HG02623 (cell line): ENCODE results near the gene MATN4.

Source experiments
- ATAC-seq: cut with Tn5 transposase; IDR thresholded peaks from one replicate; pipeline ENCODE4 v1.9.1; 2021; ENCODE audit warnings: moderate library complexity; ENCODE audit not compliant: unreplicated experiment

MATN4 gene

GRCh38 chr20:45293041-45294002 is 14.8 kb downstream of the MATN4 start:
- ATAC-seq = no peak

DNA sequence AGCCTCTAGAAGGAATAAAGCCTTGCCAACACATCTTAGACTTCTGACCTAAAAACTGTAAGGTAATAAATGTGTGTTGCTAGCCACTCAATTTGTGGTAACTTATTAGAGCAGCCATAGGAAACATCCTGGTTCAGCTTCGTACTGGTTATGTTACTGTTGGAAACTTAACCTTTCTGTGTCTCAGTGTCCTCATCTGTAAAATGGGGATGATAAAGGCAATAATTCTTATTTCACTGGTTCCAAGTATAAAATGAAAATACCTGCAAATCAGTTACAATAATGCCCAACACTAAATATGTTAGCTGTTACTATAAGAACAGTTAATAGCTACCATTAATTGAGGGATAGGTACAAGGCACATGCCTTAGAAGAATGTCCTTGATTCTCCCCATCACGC is 15.8 kb downstream of the MATN4 start:
- ATAC-seq = no peak

DNA sequence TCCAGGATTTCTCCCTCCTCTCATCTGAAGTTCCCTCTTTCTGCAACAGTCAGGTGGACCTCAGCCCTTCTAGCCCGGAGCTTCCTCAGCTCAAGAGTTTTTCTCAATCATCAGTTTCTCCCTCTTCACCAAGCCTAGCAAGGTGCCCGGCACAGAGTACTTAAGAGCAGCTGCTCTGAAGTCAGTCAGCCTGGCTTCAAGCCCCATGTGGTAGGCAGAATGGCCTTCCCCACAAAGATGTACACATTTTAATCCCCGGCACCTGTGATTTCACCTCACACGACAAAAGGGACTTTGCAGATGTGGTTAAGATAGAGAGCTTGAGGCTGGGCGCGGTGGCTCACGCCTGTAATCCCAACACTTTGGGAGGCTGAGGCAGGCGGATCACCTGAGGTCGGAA is 16.6 kb downstream of the MATN4 start:
- ATAC-seq = no peak

DNA sequence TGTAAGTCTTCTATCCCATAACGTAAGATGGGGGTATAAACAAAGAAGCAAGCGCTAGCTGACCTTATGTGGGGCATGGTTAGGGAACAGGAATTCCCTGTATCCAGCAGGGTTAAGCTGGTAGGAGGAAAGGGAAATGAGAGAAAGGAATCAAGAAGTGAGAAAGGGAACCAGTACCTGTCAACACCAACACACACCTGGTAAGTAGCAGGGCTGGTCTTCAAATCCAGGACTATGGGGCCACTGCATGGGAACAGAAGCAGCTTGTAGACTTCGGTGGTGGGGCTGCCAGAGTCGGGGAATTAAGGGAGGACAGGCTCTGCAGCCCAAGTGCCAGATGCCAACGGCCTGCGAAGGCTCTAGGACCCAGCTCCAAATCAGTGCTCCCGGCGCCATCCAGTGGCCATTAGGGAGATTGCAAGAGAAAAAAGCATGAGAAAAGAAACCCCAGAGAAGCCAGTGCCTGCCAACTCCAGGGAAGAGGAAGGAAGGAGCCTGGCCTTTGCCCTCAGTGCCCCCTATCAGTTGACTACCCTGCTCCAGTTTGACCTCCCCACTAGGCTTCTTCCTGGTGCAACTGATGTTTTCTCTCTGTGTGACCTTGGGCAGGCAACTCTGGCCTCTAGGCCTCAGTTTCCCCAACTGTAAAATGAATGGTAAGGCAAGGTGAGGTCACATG is 17.3 kb downstream of the MATN4 start:
- no peak for ATAC-seq

DNA sequence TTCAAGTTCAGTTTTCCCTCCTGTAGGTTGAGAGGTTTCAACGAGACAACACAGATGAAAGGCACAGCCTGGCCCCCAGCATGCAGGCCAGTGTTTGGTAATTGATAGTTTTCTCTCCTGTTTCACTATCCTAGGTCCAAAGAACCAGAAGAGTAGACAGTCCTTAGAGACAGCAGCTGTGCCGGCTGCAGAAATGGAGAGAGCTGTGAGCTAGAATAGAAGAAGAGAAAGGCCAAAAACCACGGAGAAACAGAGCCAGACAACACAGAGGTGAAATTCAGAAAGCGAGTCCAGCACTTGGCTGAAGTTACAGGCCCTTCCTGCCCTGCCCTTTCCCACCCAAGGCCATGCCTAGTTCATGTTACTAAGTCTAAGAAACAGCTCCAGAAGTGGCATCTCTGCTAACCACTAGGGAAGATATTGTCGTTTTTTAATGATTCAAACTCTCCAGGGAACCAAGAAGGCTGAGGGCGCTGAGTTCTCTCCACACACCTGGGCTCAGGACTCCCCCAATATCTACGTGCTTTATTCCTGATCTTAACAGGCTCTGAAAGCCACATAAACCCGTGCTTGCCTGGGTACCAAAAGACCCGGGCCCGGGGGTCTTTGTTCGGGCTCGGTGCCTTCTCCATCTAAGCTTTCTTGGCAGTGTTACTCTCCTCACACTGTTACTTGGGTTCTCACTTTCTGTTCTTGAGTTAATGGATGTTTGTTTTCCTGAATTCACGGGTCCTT is 18.0 kb downstream of the MATN4 start:
- no peak for ATAC-seq

GRCh38 chr20:45288860-45289259 is 19.2 kb downstream of the MATN4 start:
- no peak for ATAC-seq

DNA sequence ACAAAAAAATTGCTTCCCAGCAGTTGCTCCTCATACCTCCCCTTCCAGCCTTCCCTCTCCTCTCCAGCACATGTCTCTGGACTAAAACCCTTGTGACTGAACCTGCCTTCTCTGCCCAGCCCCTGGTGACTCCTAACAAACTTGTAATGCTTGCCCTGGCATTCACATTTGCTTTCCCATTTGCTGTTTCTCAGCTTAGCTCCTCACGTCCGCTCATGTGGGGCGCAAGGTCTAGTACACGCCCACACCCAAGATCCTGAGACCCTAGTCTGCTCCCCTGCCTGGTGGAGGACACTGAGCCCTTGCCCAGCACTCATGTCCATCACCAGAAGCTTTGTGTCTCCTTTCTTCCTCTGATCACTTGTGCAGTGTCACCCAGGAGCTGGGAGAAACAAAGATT is 19.7 kb downstream of the MATN4 start:
- no peak for ATAC-seq

DNA sequence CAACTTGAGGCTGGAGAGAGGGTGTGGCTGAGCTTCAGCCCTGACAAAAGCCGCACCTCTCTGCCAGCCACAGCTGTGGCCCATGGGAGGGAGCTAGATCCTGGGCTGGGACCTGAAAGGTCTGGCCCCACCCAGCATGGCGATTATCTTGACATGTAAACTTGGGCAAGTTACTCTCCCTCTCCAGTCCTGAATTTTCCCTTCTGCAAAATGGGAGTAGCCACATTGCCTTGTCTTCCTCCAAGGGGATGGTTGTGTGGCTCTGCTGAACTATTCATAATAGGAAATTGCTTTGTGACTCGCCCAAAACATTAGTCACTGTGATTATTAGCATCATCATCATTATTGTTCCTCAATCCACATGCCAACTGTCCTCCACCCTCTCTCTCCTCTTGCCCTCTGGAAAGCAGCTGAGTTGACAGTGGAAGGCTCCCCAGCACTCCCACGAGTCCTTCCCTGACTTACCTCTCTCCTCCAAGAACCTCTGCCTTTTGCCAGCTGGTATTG is 24.5 kb downstream of the MATN4 start:
- ATAC-seq = no peak

DNA sequence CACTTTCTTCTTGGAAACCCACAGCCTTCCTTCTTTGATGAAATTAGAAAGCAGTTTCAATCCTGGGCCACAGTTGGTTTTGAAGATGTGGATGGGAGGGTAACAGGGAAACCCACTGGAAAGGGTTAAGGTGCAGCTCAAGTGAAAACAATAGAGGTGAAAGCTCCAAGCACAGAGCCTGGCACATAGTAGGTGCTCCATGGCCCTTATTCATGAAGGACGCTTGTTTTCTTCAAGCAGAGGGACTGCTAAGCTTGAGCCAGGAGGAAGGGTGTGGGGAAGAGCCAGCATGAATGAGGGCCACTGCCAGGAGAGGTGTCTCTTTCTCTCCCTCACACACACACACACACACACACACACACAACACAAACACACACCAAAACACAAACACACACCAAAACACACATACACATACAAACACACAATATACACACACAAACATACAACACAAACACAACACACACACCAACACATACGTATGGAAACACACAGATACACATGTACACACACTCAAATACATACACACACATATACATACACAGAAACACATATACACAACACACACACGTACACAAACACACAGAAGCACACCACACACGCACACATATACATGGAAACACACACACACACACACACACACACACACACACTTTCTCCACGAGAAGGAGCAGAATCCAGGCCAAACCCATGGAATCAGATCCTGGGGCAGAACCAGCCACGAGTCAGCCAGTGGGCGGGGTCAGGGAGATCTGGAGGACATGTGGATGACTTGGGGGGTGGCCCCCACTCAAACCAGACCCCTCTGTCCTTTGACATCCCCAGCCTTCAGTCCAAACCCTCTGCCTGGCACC is 25.2 kb downstream of the MATN4 start:
- no peak for ATAC-seq

- no peak for ATAC-seq
Observed at GRCh38 chr20:45279992-45280391, 28.1 kb downstream of the MATN4 start.

GRCh38 chr20:45275338-45275737 is 32.8 kb downstream of the MATN4 start:
- ATAC-seq = no peak

DNA sequence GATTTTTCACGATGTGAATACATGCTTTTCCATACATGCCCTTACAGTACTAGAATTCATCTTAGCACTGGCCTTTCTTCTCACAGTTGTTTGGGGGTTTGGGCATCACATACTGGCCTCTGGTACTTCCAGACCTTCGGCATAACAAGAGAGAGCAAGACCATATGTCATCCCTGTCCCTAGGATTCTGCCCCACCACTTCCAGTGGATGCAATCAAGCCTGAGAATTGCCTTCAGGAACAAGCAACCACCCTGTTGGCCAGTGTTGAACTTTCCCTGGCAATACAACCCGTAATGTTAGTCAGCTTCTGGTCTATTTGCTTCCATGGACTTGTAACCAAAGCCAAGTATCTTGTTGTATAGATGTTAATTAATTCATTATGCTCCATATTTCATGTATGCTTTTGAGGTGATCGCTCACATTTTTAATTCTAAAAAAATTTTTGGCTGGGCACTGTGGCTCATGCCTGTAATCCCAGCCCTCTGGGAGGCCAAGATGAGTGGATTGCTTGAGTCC is 38.3 kb downstream of the MATN4 start:
- no peak for ATAC-seq

GRCh38 chr20:45269056-45269455 is 39.0 kb downstream of the MATN4 start:
- ATAC-seq = no peak

- ATAC-seq = no peak
Observed at GRCh38 chr20:45268531-45268930, 39.6 kb downstream of the MATN4 start.

DNA sequence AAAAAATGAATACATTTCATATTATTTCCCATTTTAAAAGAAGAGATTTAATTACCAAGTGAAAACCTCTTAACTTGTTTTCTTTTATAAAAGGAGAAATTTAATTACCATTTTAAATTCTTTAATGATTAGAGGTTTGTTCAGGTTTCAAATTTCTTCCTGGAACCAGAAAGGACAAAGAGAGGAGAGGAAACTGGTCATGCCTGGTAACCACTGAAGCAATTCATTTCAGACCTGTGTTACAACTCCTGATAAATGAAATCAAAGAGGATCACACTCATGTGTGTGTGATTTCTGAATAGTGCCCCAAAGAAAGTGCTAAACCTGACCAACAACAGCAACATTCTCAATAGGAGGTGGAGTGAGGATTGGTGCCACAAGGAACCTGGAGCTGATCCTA is 41.1 kb downstream of the MATN4 start:
- ATAC-seq = no peak

- ATAC-seq = no peak
Observed at GRCh38 chr20:45263556-45264266, 44.4 kb downstream of the MATN4 start.

DNA sequence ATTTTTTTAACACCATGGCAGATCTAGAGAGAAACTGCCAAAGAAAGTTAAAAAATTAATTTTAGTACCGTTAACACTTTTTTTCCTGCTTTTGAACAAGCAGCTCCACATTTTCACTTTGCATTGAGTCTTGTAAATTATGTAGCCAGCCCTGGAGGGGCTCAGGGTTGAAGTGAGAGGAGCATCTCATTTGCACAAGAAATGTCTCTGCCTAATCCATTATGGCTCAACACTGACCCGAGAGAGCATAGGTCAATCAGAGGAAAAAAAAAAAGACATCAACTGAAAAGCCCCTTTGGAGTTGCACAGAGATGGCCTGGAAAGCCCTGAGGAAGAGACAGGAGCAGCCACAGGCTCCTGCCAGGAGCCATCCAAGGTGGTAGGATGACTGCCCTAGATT is 49.4 kb downstream of the MATN4 start:
- no peak for ATAC-seq

DNA sequence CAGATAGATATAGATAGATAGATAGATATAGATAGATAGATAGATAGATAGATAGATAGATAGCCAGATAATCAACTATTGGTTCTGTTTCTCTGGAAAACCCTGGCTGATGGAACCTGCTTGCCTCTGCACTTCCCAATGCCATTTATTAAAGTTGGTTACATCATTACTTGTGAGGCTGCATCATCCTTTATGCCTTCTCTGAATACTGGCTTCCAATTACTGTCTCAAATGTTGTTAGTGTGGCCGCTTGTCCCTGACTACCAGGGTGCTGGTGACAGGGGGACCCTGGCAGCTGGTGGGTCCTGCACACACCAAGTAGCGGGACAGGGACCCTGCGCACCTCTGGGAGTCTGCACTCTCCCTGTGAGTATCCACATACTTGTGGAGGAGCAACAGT is 49.8 kb downstream of the MATN4 start:
- no peak for ATAC-seq

GRCh38 chr20:45257711-45258110 is 50.4 kb downstream of the MATN4 start:
- no peak for ATAC-seq

GRCh38 chr20:45257161-45257560 is 50.9 kb downstream of the MATN4 start:
- ATAC-seq = no peak
